ENCODE measurements around the gene FOXP1.

GRCh38 chr3:71513081-71513480 is 70.4 kb downstream of the FOXP1 start:
- TF ChIP-seq CTCF (IDR thresholded peaks at IDR 0.05) = no peak
- TF ChIP-seq POLR2A (IDR thresholded peaks at IDR 0.05) = no peak
- no peak for TF ChIP-seq EP300 (IDR thresholded peaks at IDR 0.05)
